NCI-H748 treated with DMSO at 0.1 percent for 48 hours (cell line): Measurements from ENCODE around the gene SLC44A2.

Source experiments
- DNase-seq: peaks from one replicate; lab custom pipeline; 2025; lab: John Stamatoyannopoulos, UW

Gene SLC44A2

DNA sequence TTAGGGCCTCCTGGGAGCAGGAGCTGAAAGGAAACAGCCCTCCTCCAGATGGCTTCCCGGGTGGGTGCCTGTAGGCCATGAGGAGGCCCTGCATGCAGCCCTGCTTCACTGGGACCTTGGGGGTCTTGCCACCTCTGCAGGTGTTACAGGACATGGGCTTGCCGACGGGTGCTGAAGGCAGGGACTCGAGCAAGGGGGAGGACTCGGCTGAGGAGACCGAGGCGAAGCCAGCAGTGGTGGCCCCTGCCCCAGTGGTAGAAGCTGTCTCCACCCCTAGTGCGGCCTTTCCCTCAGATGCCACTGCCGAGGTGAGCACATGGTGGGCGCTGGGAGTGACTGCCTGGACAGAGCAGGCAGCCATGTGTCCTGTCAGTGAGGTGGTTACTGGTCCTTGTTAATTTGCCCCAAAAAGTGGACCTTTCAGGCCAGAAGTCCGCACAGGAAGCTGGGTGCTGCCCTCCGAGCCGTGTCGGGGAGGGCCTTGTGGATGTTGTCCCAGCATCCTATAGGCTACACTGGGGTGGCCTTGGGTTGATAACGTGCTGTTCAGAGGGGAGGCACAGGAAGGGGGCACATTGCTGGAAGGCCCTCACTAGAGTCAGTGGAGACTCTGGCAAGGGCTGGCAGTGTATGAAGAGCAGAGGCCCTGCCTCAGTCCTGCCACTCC lies 57.2 kb downstream of the SLC44A2 start:
- DNase-seq = no peak

DNA sequence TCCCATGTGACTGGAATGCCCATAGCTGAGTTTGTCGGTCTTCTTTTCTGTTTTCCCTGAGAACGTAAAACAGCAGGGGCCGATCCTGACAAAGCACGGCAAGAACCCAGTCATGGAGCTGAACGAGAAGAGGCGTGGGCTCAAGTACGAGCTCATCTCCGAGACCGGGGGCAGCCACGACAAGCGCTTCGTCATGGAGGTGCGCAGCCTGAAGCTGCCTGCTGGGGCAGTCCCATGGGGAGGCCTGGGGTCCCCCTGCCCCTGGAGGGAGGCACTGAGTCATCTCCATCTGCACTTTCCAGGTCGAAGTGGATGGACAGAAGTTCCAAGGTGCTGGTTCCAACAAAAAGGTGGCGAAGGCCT lies 57.7 kb downstream of the SLC44A2 start:
- no peak for DNase-seq

DNA sequence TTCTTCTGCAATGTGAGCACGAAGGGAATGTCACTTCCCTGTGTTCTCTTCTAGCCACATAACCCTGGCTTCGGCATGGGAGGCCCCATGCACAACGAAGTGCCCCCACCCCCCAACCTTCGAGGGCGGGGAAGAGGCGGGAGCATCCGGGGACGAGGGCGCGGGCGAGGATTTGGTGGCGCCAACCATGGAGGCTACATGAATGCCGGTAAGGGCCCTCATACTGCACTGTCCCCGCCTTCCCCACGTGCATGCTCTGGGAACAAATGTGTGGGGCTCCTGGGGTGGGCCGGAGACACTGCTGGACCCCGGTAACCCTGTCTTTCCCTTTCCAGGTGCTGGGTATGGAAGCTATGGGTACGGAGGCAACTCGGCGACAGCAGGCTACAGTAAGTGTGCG lies 58.2 kb downstream of the SLC44A2 start:
- no peak for DNase-seq

DNA sequence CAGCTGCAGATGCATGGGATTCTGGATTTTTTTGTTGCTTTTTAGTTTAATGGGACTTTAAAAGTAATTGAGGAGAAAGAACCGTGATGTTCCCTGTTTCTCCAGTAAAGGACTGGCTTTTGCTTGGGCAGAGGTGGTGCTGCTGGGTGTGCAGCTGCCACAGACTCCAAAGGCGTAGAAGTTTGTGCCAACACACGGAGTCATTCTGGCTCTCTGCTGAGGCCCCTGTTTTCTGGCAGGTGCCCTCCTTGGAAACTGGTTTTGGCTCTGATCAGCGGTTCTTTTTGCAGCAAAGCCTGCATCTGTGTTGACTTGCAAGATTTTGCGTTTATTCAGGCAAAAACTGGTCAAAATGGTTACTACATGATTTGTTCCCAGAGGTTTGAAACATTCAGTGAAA lies 59.9 kb downstream of the SLC44A2 start:
- no peak for DNase-seq

DNA sequence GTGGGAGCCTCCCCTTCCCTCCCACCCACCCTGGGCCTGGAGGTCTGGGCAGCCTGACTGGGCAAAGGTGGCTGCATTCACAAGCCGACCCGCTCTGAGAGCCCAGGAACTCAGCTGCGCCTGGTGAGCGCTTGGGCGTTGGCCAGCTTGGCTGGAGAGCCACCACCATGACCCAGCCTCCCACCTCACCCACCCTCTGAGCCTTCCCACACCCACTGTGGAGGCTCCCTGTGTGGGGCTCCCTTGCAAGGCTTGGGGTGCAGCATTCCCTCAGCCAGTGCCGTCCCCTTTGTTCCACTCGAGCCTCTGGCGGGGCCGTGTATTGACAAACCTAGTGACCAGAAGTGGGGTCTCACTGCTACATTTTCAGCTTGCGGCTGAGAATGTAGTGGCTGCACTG lies 60.8 kb downstream of the SLC44A2 start:
- no peak for DNase-seq

DNA sequence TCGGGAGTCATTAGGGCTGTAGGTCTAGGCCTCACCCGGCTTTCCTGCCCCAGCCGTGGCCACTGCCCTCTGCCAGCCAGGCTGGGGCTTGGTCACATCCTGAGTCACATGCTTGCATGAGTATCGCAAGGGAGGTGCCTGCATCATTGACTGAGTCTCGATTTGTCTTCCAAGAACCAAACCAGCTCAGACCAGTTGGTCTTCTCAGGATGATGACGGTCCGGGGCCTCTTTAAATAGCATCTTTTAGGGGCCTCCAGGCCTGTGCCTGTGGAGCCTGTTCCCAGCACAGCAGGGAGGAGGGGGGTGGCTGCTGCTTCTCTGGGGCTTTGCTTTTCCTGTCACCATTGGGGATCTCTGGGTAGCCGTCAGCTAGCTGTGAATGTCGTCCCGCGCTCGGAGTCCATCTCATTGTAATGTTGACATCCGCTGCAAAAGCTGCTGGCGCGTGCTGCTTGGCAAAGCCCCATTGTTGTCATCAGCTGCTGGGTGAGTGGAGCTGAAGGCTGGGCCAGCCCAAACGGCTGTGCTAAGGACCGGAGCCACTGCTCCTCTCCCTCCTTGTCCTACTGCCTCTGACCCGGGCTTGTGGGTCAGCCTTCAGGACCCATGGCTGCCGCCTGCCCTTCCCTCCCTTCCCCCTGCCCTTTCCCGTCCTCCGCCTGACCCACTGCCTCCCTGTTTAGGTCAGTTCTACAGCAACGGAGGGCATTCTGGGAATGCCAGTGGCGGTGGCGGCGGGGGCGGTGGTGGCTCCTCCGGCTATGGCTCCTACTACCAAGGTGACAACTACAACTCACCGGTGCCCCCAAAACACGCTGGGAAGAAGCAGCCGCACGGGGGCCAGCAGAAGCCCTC lies 61.5 kb downstream of the SLC44A2 start:
- no peak for DNase-seq

DNA sequence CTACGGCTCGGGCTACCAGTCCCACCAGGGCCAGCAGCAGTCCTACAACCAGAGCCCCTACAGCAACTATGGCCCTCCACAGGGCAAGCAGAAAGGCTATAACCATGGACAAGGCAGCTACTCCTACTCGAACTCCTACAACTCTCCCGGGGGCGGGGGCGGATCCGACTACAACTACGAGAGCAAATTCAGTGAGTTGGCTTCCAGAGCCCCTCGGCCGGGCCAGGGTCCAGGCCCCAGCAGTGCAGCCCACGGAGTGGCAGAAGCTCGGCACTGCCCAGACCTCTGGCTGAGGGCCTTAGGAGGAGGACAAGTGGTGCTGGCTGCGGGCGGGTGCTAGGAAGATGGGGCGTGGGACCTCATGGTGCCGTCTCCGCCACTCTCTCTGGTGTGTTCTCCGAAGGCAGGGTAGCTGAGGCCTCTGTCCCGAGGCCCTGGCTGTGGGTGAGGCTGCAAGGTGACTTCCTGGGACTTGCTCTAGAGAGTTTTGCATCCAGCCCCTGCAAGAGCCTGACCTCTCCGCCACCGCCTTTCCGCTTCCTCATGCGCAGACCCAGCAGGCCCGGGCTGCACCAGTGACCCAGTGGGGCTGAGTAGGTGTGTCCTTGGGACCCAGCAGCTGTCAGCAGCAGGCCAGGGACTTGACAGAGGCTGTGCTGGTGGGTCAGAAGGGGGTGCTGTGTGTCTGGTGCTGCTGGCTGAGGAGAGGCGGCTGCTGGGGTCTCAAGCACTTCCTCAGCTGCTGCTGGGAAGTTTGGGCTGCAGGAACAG lies 62.4 kb downstream of the SLC44A2 start:
- no peak for DNase-seq

DNA sequence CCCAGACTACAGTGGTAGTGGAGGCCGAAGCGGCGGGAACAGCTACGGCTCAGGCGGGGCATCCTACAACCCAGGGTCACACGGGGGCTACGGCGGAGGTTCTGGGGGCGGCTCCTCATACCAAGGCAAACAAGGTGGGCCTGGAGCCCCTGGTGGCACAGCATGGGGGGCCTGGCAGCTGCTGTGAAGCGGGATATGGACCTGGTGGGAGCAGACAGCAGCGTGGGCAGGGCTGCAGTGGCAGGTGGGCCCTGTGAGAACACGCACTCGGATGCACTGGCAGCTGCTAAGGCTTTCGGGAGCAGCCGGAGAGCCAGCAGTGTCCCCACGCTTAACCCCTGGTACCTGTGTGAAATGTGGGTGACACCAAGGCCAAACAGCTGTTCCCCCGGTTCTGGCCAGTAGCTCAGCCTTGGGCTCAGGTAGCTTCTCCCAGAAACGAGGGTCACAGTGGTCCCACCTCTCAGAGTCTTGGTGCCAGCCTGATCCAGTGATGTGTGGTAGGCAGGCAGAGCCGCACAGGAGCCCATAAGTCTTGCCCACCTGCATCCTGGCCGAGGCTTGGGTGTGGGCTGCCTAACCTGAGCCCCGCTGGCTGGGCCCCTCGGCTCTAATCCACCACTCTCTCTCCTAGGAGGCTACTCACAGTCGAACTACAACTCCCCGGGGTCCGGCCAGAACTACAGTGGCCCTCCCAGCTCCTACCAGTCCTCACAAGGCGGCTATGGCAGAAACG lies 63.4 kb downstream of the SLC44A2 start:
- DNase-seq = no peak

DNA sequence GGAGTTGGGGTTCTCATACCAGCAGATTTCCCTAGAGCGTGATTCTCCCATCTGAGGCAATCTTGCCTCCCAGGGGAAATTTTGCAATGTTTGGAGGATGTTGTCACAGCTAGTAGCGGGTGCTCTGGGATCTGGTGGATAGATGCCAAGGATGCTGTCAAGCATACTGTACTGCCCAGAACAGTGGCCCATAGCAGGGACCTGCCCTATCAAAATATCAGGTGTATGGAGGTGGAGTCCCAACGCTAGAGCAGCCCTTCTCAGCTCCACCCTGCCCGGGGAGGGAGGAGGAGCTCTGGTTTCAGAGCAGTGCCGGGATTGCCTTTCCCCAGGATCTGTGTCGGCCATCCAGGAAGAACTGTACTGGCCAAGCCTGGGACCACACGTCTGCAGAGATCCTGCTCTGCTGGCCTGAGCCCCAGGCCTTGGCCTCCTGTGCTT lies 65.0 kb downstream of the SLC44A2 start:
- DNase-seq = no peak

DNA sequence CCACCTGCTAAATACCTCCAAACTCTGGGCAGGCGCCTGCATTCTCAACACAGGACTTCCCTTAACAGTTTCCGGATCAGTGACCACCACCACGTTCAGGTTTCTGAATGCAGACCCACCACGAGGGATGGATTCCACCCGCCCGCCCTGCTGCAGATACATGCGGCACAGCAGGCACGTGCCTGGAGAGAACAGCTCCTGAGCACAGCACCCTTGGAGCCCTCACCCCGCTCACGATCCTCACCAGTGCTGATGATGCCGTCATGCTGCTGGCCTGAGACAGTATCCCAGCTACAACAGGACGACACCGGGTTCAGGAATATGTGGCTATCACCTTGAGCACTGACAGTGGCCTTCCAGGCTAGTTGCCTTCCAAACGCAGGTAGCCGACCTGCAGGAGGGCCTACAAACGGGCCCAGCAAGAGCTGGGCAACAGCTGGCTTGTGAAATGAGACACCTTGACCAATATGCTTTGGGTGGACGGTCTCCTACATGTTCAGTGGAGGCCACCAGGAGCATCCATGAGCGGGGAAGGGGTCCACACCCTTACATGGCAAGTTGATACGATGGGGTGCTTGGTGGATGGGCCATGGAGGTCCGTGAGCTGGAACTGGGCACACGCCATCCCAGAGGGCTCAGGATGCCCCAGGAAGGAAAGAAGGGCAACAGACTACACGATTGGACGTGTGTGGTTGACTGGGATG lies 66.0 kb downstream of the SLC44A2 start:
- no peak for DNase-seq

DNA sequence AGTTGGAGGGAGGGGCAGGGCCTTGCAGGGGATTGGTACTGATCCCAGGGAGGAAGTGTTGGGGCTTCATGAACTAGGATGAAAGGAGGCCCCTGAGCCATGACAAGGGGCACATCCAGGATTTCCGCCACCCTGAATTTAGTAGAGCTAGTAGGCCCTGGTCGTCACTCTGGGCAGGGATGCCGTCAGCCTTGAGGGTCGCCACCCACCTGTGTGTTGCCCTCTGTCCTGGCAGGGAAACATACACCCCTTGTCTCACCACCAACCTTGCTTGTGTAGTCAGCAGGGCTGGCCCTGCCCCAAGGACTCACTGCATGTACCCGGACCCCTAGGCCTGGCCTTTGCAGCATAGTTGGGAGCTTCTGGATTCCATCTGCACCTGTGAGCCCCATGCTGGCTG lies 66.5 kb downstream of the SLC44A2 start:
- no peak for DNase-seq

DNA sequence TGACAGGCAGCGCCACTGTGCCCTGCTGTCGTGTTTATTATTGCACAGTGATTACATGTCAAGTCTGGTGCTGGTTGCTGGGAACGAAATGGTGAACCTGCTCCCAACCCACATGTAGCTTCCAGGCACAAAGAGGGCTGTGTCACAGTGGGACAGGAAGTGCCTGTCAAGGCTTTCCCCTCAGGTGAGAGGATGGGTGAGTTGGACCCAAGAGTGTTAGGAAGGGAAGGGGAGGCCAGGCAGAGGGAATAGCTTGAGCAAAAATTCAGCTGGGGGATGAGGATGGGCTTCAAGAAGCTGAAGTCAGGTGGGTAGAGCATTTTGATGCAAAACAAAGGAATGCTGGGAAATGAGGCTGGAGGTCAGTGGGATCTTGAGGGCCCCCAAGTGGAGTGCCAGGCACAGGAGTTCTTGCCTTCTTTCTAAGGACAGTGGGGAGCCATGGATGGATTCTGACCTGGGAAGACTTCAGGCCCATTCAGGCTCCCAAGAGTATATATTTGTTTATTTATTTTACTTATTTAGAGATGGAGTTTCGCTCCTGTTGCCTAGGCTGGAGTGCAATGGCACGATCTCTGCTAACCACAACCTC lies 67.4 kb downstream of the SLC44A2 start:
- DNase-seq = no peak
